G401 (cell line): ENCODE measurements around the gene FBLN2. TPM values are rescaled to one million over a fixed set of nuclear protein-coding genes. Genes with fewer than 3 reads are reported as not detected.

Source experiments
- DNase-seq: peaks from one replicate; pipeline ENCODE4 v3.0.0-alpha.2; 2015; ENCODE audit warnings: low spot score
- in situ Hi-C: cut with HindIII; loops from 2 replicates; pipeline ENCODE4 v1.10.0; 2016; ENCODE audit warnings: low sequenced_read_pairs, mixed read lengths
- total RNA-seq: library from RNA; depleted of rRNA; stranded (reverse); fragments of >200 nt; shearing (Covaris generic); gene quantifications from 2 replicates; pipeline ENCODE4 v1.2.3, GENCODE V29; 2014

FBLN2 gene
- total RNA-seq, 1 experiment from 2014 or later: 2.4 TPM

GRCh38 chr3:13528217-13528867, 20.6 kb upstream of the FBLN2 start:
- peak; percentile 19 for DNase-seq
- in situ Hi-C loops: no loop called here

GRCh38 chr3:13529196-13530112, 19.5 kb upstream of the FBLN2 start:
- DNase-seq: no peak
- in situ Hi-C loops: no loop called here

- in situ Hi-C loops: no loop called here
- DNase-seq: no peak
Measured at GRCh38 chr3:13530241-13531009, 18.5 kb upstream of the FBLN2 start.

GRCh38 chr3:13532085-13532484, 16.8 kb upstream of the FBLN2 start:
- no peak for DNase-seq
- in situ Hi-C loops: no loop called here

- DNase-seq: no peak
- in situ Hi-C loops: no loop called here
Measured at GRCh38 chr3:13532631-13533030, 16.3 kb upstream of the FBLN2 start.

- in situ Hi-C loops: no loop called here
- DNase-seq: no peak
Measured at GRCh38 chr3:13533885-13534301, 15.0 kb upstream of the FBLN2 start.

GRCh38 chr3:13535526-13535875, 13.4 kb upstream of the FBLN2 start:
- in situ Hi-C loops: no loop called here
- peak; percentile 28 for DNase-seq

GRCh38 chr3:13535905-13536304, 13.0 kb upstream of the FBLN2 start:
- in situ Hi-C loops: no loop called here
- peak; percentile 30 for DNase-seq

- in situ Hi-C loops: no loop called here
- no peak for DNase-seq
Measured at GRCh38 chr3:13536432-13536831, 12.5 kb upstream of the FBLN2 start.

GRCh38 chr3:13536832-13537231, 12.1 kb upstream of the FBLN2 start:
- in situ Hi-C loops: no loop called here
- no peak for DNase-seq

GRCh38 chr3:13537244-13537908, 11.5 kb upstream of the FBLN2 start:
- DNase-seq: no peak

GRCh38 chr3:13537909-13538296, 11.0 kb upstream of the FBLN2 start:
- DNase-seq: no peak
- in situ Hi-C loops: no loop called here

More at GRCh38 chr3:13537244-13537908, 11.5 kb upstream of the FBLN2 start:
- in situ Hi-C loops: no loop called here

- DNase-seq: no peak
- in situ Hi-C loops: no loop called here
Measured at GRCh38 chr3:13538520-13539291, 10.2 kb upstream of the FBLN2 start.

GRCh38 chr3:13539292-13539638, 9.7 kb upstream of the FBLN2 start:
- in situ Hi-C loops: no loop called here

GRCh38 chr3:13539671-13540070, 9.3 kb upstream of the FBLN2 start:
- DNase-seq: peak; percentile 64
- in situ Hi-C loops: no loop called here

More at GRCh38 chr3:13539292-13539638, 9.7 kb upstream of the FBLN2 start:
- no peak for DNase-seq

GRCh38 chr3:13540297-13540995, 8.5 kb upstream of the FBLN2 start:
- DNase-seq: no peak

GRCh38 chr3:13541691-13542090, 7.2 kb upstream of the FBLN2 start:
- in situ Hi-C loops: no loop called here
- DNase-seq: no peak

More at GRCh38 chr3:13540297-13540995, 8.5 kb upstream of the FBLN2 start:
- in situ Hi-C loops: no loop called here

GRCh38 chr3:13542142-13542541, 6.8 kb upstream of the FBLN2 start:
- DNase-seq: no peak
- in situ Hi-C loops: no loop called here
